Esophagus squamous epithelium (tissue), 5 donors: ENCODE results near the gene LRRC4C. TPM values are rescaled to one million over a fixed set of nuclear protein-coding genes. Genes with fewer than 3 reads are reported as not detected.

Source experiments
- DNase-seq: peaks from one replicate; lab custom pipeline; 2025; lab: John Stamatoyannopoulos, UW
- H3K27ac ChIP-seq, 4 donors: fragments of 200-600 bp; sonication (generic); one replicate each; pipeline ENCODE4 v1.5.1; 2016 to 2019; ENCODE audit warnings: mild to moderate bottlenecking in 1 of 4
- H3K27me3 ChIP-seq, 4 donors: fragments of 200-600 bp; sonication (generic); 1 replicate in 3 of 4; 2 replicates in 1 of 4; pipeline versions ENCODE4 v1.5.1 to v1.6.0; 2017 to 2021; ENCODE audit warnings: antibody characterized with exemption in 1 of 4
- H3K36me3 ChIP-seq, 3 donors: fragments of 200-600 bp; sonication (generic); one replicate each; pipeline ENCODE4 v1.5.1; 2016 to 2019
- H3K4me1 ChIP-seq, 3 donors: fragments of 200-600 bp; sonication (generic); one replicate each; pipeline ENCODE4 v1.5.1; 2017 to 2019
- H3K4me3 ChIP-seq, 4 donors: fragments of 200-600 bp; sonication (generic); 1 replicate in 3 of 4; 2 replicates in 1 of 4; pipeline ENCODE4 v1.5.1; 2016 to 2019; ENCODE audit warnings: mild to moderate bottlenecking in 2 of 4, moderate library complexity in 1 of 4
- H3K9me3 ChIP-seq, 3 donors: fragments of 200-600 bp; sonication (generic); one replicate each; pipeline ENCODE4 v1.5.1; 2016 to 2019
- CTCF ChIP-seq, 6 experiments: fragments of 450-650 bp in 4 of 6; fragments of 200-600 bp in 2 of 6; sonication (generic) in 2 of 6; IDR thresholded peaks; one replicate each; pipeline ENCODE4 v1.5.1; 2016 to 2019; ENCODE audit warnings: antibody characterized with exemption in 6 of 6, mild to moderate bottlenecking in 4 of 6, moderate library complexity in 4 of 6
- POLR2A ChIP-seq, 4 donors: fragments of 450-650 bp; IDR thresholded peaks; one replicate each; pipeline ENCODE4 v1.6.1; 2017; ENCODE audit warnings: antibody characterized with exemption in 4 of 4, mild to moderate bottlenecking in 4 of 4, moderate library complexity in 3 of 4
- WGBS, 2 donors: methylation state at CpG; one replicate each; pipeline ENCODE4 v1.1.5; 2018; 5-methylcytosine and 5-hydroxymethylcytosine counted together
- intact Hi-C: fragments of 100-400 bp; cut with DNase I; formaldehyde crosslinking; loops from one replicate; pipeline ENCODE4 v1.15.0; 2022
- total RNA-seq, 4 donors: library from RNA; depleted of rRNA; stranded (reverse); fragments of >200 nt; gene quantifications; one replicate each; pipeline ENCODE4 v1.1.0, GENCODE V29; 2016
- donor health status: DM: yes; HTN: yes; CAD: no.

LRRC4C gene
- total RNA-seq, 4 donors from 2014 or later = 0.09 to 0.38 (median 0.30) TPM; not detected in 1

- H3K27me3 ChIP-seq = no peaks in the 10 kb centered on the region
- no peak overlapping the region for H3K4me3 ChIP-seq
- peaks cover 0 to 6% (median 0%) of the 10 kb centered on the region in 3 donors for H3K9me3 ChIP-seq
- intact Hi-C loops = no loop called here
- no peak for DNase-seq
- H3K4me1 ChIP-seq = no peaks in the 10 kb centered on the region
- H3K36me3 ChIP-seq = no peaks in the 10 kb centered on the region
- no peak for TF ChIP-seq CTCF (IDR thresholded peaks at IDR 0.05)
- TF ChIP-seq POLR2A (IDR thresholded peaks at IDR 0.05) = no peak
- 50 to 57% methylated on average over 3 of the region's 3 CpGs for WGBS, 2 donors
- H3K27ac ChIP-seq = no peak overlapping the region
Observed at GRCh38 chr11:40160418-40160817, 1299.0 kb downstream of the LRRC4C start.

- Histone ChIP-seq H3K4me1 (no peaks in the 10 kb centered on the region), H3K27ac (no peak overlapping the region), H3K4me3 (no peak overlapping the region), H3K9me3 (peaks cover 0 to 11% (median 4%) of the 10 kb centered on the region in 3 donors), H3K27me3 (no peaks in the 10 kb centered on the region), H3K36me3 (no peaks in the 10 kb centered on the region)
- no peak for DNase-seq
- TF ChIP-seq POLR2A (IDR thresholded peaks at IDR 0.05) (no peak), CTCF (IDR thresholded peaks at IDR 0.05) (no peak)
- intact Hi-C loops = no loop called here
Observed at GRCh38 chr11:40149721-40150120, 1309.7 kb downstream of the LRRC4C start.

GRCh38 chr11:40140560-40140959, 1318.9 kb downstream of the LRRC4C start:
- Histone ChIP-seq H3K27me3 (no peaks in the 10 kb centered on the region), H3K27ac (no peak overlapping the region), H3K4me1 (no peaks in the 10 kb centered on the region), H3K36me3 (no peaks in the 10 kb centered on the region), H3K9me3 (no peaks in the 10 kb centered on the region), H3K4me3 (no peak overlapping the region)
- WGBS, 2 donors = 74 to 76% methylated on average over 5 of the region's 5 CpGs
- DNase-seq = no peak
- intact Hi-C loops = no loop called here
- no peak for TF ChIP-seq POLR2A (IDR thresholded peaks at IDR 0.05)
- TF ChIP-seq CTCF (IDR thresholded peaks at IDR 0.05) = no peak

- intact Hi-C loops = no loop called here
- TF ChIP-seq CTCF (IDR thresholded peaks at IDR 0.05) = no peak
- TF ChIP-seq POLR2A (IDR thresholded peaks at IDR 0.05) = no peak
- Histone ChIP-seq H3K9me3 (no peaks in the 10 kb centered on the region), H3K4me1 (no peaks in the 10 kb centered on the region), H3K27ac (no peak overlapping the region), H3K27me3 (no peaks in the 10 kb centered on the region), H3K36me3 (no peaks in the 10 kb centered on the region), H3K4me3 (no peak overlapping the region)
- WGBS, 2 donors = 46 to 58% methylated on average over 2 of the region's 2 CpGs
- DNase-seq = no peak
Observed at GRCh38 chr11:40139536-40139935, 1319.9 kb downstream of the LRRC4C start.

GRCh38 chr11:40139066-40139465, 1320.4 kb downstream of the LRRC4C start:
- Histone ChIP-seq H3K4me3 (no peak overlapping the region), H3K36me3 (no peaks in the 10 kb centered on the region), H3K9me3 (no peaks in the 10 kb centered on the region), H3K27ac (no peak overlapping the region), H3K4me1 (no peaks in the 10 kb centered on the region), H3K27me3 (no peaks in the 10 kb centered on the region)
- intact Hi-C loops = no loop called here
- WGBS, 2 donors = 70 to 83% methylated on average over 3 of the region's 3 CpGs
- TF ChIP-seq POLR2A (IDR thresholded peaks at IDR 0.05) (no peak), CTCF (IDR thresholded peaks at IDR 0.05) (no peak)
- DNase-seq = no peak
